Heart right ventricle (tissue), 16 donors: ENCODE measurements around the gene MCL1. TPM values are rescaled to one million over a fixed set of nuclear protein-coding genes. Genes with fewer than 3 reads are reported as not detected.

Source experiments
- ATAC-seq, 8 donors: fragments of 200-7000 bp; cut with Tn5 transposase; one replicate each; pipeline ENCODE4 v1.9.1; 2020; ENCODE audit warnings: mild to moderate bottlenecking in 8 of 8, moderate library complexity in 8 of 8, moderate number of reproducible peaks in 1 of 8
- DNase-seq, 2 donors: peaks; one replicate each; pipeline ENCODE4 v3.0.0-alpha.2; 2020
- H3K27ac ChIP-seq, 10 donors: fragments of 200-600 bp; sonication (generic) in 2 of 10; one replicate each; pipeline versions ENCODE4 v1.5.0 to v1.8.0; 2020 to 2022; ENCODE audit warnings: mild to moderate bottlenecking in 3 of 10
- H3K27me3 ChIP-seq, 7 donors: fragments of 200-600 bp; one replicate each; pipeline ENCODE4 v1.8.0; 2021 to 2022; ENCODE audit warnings: mild to moderate bottlenecking in 2 of 7
- H3K36me3 ChIP-seq, 9 donors: fragments of 200-600 bp; sonication (generic) in 1 of 9; one replicate each; pipeline versions ENCODE4 v1.5.0 to v1.8.0; 2020 to 2022; ENCODE audit warnings: mild to moderate bottlenecking in 2 of 9
- H3K4me1 ChIP-seq, 9 donors: fragments of 200-600 bp; sonication (generic) in 1 of 9; one replicate each; pipeline versions ENCODE4 v1.5.0 to v1.8.0; 2020 to 2022; ENCODE audit warnings: mild to moderate bottlenecking in 4 of 9
- H3K4me3 ChIP-seq, 10 donors: fragments of 200-600 bp; sonication (generic) in 2 of 10; one replicate each; pipeline versions ENCODE4 v1.5.0 to v1.8.0; 2020 to 2022; ENCODE audit warnings: mild to moderate bottlenecking in 7 of 10, moderate library complexity in 2 of 10
- H3K9me3 ChIP-seq, 11 donors: fragments of 200-600 bp in 10 of 11; sonication (generic) in 2 of 11; one replicate each; pipeline versions ENCODE4 v1.5.0 to v1.8.0; 2013 to 2022; ENCODE audit warnings: mild to moderate bottlenecking in 2 of 11, control low read depth in 1 of 11, moderate library complexity in 1 of 11
- WGBS, 2 donors: extraction: QIAGEN DNeasy Blood & Tissue Kit; methylation state at CpG; one replicate each; pipeline ENCODE4 v1.1.7; 2013; ENCODE audit warnings: inconsistent platforms in 1 of 2; 5-methylcytosine and 5-hydroxymethylcytosine counted together
- intact Hi-C, 10 donors: fragments of 100-400 bp; cut with DNase I; formaldehyde crosslinking; loops; one replicate each; pipeline versions ENCODE4 v1.11.1 to v1.14.2; 2022
- polyA plus RNA-seq, 2 donors: library from polyadenylated mRNA; stranded (reverse); fragments of 200-250 nt; gene quantifications; one replicate each; pipeline ENCODE4 v1.2.3, GENCODE V29; 2013
- total RNA-seq, 10 donors: library from RNA; stranded (reverse); fragmentation: NEBNext Ultra II Directional in 3 of 10; extraction: Animal tissue kit (Norgen Biotek cat#: 25700) in 3 of 10; gene quantifications; one replicate each; pipeline versions ENCODE4 v1.2.1 to v1.2.4, GENCODE V29; 2021 to 2023
- TF ChIP-seq, protein P1 (sequence below), 9 donors: fragments of 200-600 bp; sonication (generic) in 2 of 9; IDR thresholded peaks; one replicate each; pipeline versions ENCODE4 v1.5.0 to v1.8.0; 2021 to 2022; ENCODE audit warnings: antibody characterized with exemption in 9 of 9, mild to moderate bottlenecking in 5 of 9, moderate library complexity in 1 of 9
- donor health status: Arrhythmogenic right ventricular cardiomyopathy.
- donor health status: ischemic (EF 13 %, LVEDD 7.1; RV severe dilation, severe dysfunction).
- donor health status: healthy with polysubstance abuse.
- donor health status: DM: no; HTN: yes; CAD: no.
- donor health status: DM: no; HTN: no; CAD: no.
- donor health status: ischemic (EF 25% LVEDD 6.9; RV normal size, moderate dysfunction).
- donor health status: ischemic (EF 25% LVEDD 5.7; RV mildly dilated, moderate dysfunction).
- donor health status: healthy.
- donor health status: DM: yes; HTN: yes; CAD: no.
- donor health status: Ischemic cardiomyopathy.
- donor health status: ischemic (EF 35%, LVEDD 5.7; RV mildly dilated, moderate dysfunction).
- donor health status: nonischemic (EF 11% LVEDD 7.7; RV severe dilation, severe dysfunction).
- donor health status: DM: yes; HTN: yes; CAD: no.
- donor health status: PGD.
- donor health status: ischemic (EF 29% LVEDD 5.4; RV normal size, mild dysfunction).
- donor health status: nonischemic (EF 23%, LVEDD 6.1; RV moderate dilation, normal function).

Gene MCL1
- total and polyA plus RNA-seq, 12 donors, result 54.3 to 155 (median 115) TPM

DNA sequence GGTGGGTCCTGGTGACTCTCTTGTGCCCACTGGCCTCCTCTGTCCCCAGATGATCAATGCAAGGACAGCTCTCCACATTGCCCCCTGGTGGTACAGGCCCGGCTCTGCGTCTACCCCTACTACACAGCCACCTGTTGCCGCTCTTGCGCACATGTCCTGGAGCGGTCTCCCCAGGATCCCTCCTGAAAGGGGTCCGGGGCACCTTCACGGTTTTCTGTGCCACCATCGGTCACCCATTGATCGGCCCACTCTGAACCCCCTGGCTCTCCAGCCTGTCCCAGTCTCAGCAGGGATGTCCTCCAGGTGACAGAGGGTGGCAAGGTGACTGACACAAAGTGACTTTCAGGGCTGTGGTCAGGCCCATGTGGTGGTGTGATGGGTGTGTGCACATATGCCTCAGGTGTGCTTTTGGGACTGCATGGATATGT, 19.4 kb downstream of the MCL1 start:
- TF ChIP-seq, protein P1, sequence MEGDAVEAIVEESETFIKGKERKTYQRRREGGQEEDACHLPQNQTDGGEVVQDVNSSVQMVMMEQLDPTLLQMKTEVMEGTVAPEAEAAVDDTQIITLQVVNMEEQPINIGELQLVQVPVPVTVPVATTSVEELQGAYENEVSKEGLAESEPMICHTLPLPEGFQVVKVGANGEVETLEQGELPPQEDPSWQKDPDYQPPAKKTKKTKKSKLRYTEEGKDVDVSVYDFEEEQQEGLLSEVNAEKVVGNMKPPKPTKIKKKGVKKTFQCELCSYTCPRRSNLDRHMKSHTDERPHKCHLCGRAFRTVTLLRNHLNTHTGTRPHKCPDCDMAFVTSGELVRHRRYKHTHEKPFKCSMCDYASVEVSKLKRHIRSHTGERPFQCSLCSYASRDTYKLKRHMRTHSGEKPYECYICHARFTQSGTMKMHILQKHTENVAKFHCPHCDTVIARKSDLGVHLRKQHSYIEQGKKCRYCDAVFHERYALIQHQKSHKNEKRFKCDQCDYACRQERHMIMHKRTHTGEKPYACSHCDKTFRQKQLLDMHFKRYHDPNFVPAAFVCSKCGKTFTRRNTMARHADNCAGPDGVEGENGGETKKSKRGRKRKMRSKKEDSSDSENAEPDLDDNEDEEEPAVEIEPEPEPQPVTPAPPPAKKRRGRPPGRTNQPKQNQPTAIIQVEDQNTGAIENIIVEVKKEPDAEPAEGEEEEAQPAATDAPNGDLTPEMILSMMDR (IDR thresholded peaks at IDR 0.05), result peak; percentile 87 to 96 (median 92)
- Histone ChIP-seq H3K9me3 (no peaks in the 10 kb centered on the region), H3K36me3 (peaks cover 0 to 40% (median 0%) of the 10 kb centered on the region in 9 donors), H3K4me3 (peak overlapping the region in 6 of 10 donors; percentile 56 to 64 (median 60)), H3K27me3 (no peaks in the 10 kb centered on the region), H3K4me1 (peaks cover 34 to 68% (median 58%) of the 10 kb centered on the region in 9 donors), H3K27ac (peak overlapping the region; percentile 91 to 100 (median 100))
- peak; percentile 73 to 79 for DNase-seq
- ATAC-seq, result peak in 6 of 8 donors; percentile 9 to 30 (median 19)
- 30 to 31% methylated on average over 9 of the region's 9 CpGs for WGBS, 2 donors
- intact Hi-C loops, result loop anchor here (2.0 to 10.0 kb wide), 12 partner anchors 19 to 255 kb away; partner anchors contain the start of genes ENSA (in 2 of the 10), GOLPH3L (in 2 of the 10), MCL1 (in 2 of the 10) and CTSK (in 1 of the 10)

- ATAC-seq, result no peak
- Histone ChIP-seq H3K4me3 (peak overlapping the region in 4 of 10 donors; percentile 32 to 61 (median 38)), H3K4me1 (peaks cover 34 to 64% (median 54%) of the 10 kb centered on the region in 9 donors), H3K9me3 (no peaks in the 10 kb centered on the region), H3K27ac (peak overlapping the region in 9 of 10 donors; percentile 91 to 100 (median 100)), H3K36me3 (peaks cover 0 to 42% (median 0%) of the 10 kb centered on the region in 9 donors), H3K27me3 (no peaks in the 10 kb centered on the region)
- WGBS, 2 donors, result 70 to 73% methylated on average over 10 of the region's 10 CpGs
- TF ChIP-seq, protein P1 (IDR thresholded peaks at IDR 0.05), result no peak
- DNase-seq, result no peak
- intact Hi-C loops, result loop anchor here (2.0 to 10.0 kb wide), 12 partner anchors 19 to 255 kb away; partner anchors contain the start of genes CTSK (in 2 of the 10), ENSA (in 2 of the 10), GOLPH3L (in 2 of the 10) and MCL1 (in 2 of the 10)
These were observed 19.8 kb downstream of the MCL1 start for GRCh38 chr1:150559656-150560010.

DNA sequence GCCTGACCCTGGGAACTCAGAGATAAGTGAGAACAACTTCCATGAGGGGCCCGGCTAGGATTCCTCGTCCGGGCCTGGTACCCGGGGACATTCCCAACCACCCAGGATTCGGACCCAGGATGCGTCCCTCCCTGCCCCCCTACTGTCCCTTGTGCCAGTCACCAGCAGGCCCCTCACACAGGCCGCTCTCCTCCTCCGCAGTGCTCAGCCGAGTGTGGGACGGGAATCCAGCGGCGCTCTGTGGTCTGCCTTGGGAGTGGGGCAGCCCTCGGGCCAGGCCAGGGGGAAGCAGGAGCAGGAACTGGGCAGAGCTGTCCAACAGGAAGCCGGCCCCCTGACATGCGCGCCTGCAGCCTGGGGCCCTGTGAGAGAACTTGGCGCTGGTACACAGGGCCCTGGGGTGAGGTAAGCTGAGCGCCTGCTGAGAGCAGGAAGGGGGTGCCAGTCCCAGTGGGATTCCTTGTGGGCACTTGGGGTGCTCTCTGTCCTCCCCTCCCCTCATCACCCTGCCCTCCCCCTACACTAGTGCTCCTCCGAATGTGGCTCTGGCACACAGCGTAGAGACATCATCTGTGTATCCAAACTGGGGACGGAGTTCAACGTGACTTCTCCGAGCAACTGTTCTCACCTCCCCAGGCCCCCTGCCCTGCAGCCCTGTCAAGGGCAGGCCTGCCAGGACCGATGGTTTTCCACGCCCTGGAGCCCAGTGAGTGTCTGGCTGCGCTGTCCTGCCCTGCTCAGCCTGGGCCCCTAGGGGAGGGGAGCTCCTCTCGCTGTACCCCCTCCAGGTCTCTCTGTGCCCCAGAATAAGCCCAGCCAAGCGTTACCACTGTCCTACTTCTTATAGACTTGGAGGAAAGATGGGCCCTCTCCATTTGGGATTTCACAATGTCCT, 20.4 kb downstream of the MCL1 start:
- H3K27me3 ChIP-seq, result no peaks in the 10 kb centered on the region
- H3K4me1 ChIP-seq, result peaks cover 34 to 58% (median 49%) of the 10 kb centered on the region in 9 donors
- ATAC-seq (peak in 1 of 8 donors; percentile 4), DNase-seq (peak in 1 of 2 donors; percentile 65)
- 61 to 64% methylated on average over 28 of the region's 28 CpGs for WGBS, 2 donors
- peaks cover 0 to 46% (median 0%) of the 10 kb centered on the region in 9 donors for H3K36me3 ChIP-seq
- H3K27ac ChIP-seq, result peak overlapping the region in 8 of 10 donors; percentile 91 to 100 (median 100)
- peak overlapping the region in 6 of 10 donors; percentile 24 to 39 (median 34) for H3K4me3 ChIP-seq
- intact Hi-C loops, result loop anchor here in 3 of 10 donors (10.0 kb wide), 2 partner anchors 246 to 256 kb away; partner anchors contain the start of gene CTSK (in 1 of the 3)
- TF ChIP-seq, protein P1 (IDR thresholded peaks at IDR 0.05), result no peak
- no peaks in the 10 kb centered on the region for H3K9me3 ChIP-seq

GRCh38 chr1:150558303-150558704, 21.1 kb downstream of the MCL1 start:
- H3K4me1 ChIP-seq, result peaks cover 27 to 52% (median 42%) of the 10 kb centered on the region in 9 donors
- ATAC-seq, result no peak
- H3K36me3 ChIP-seq, result peaks cover 0 to 46% (median 0%) of the 10 kb centered on the region in 9 donors
- no peak for DNase-seq
- intact Hi-C loops, result loop anchor here in 3 of 10 donors (10.0 kb wide), 2 partner anchors 246 to 256 kb away; partner anchors contain the start of gene CTSK (in 1 of the 3)
- no peaks in the 10 kb centered on the region for H3K27me3 ChIP-seq
- no peaks in the 10 kb centered on the region for H3K9me3 ChIP-seq
- peak overlapping the region in 6 of 10 donors; percentile 24 to 39 (median 34) for H3K4me3 ChIP-seq
- peak overlapping the region in 8 of 10 donors; percentile 13 to 100 (median 100) for H3K27ac ChIP-seq
- 82 to 83% methylated on average over 15 of the region's 15 CpGs for WGBS, 2 donors
- TF ChIP-seq, protein P1 (IDR thresholded peaks at IDR 0.05), result no peak
